NCI-H2029 (cell line): ENCODE results near the gene PTPRE.

Experiments used
- DNase-seq: peaks from one replicate; lab custom pipeline; 2025; lab: John Stamatoyannopoulos, UW

PTPRE gene

GRCh38 chr10:128125944-128126764 lies 219.3 kb downstream of the PTPRE start, which contains the start of gene MKI67:
Gene MKI67, minus strand, starts transcription at chr10:128126423. Its CDS starts 756 bp downstream, at chr10:128125667.
- peak; percentile 79 for DNase-seq

GRCh38 chr10:128128582-128128981 lies 221.7 kb downstream of the PTPRE start:
- no peak for DNase-seq

DNA sequence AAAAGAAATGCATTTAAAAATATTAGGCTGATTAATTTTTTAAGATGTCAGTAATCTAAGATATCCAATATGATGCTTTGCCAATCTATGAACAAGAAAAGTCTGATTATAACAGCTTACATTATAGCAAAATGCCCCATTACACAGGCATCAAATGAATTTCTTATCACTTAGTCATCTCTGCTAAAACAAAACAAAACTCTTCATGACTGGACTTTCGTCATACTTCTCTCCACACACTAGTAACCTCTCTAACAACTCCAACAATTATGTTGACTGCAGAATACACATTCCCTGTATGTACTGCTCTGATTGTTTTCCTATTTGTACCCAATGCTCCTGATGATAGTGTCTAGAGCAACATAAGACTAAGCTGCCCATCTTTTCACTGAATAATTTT lies 223.1 kb downstream of the PTPRE start:
- no peak for DNase-seq
